Smooth muscle cell (in vitro differentiated cells): ENCODE data around the gene NGEF. TPM values are rescaled to one million over a fixed set of nuclear protein-coding genes. Genes with fewer than 3 reads are reported as not detected.
A peak's percentile ranks its signal among the peaks of the same experiment; 100 is the strongest.

Source experiments
- DNase-seq: peaks from one replicate; lab custom pipeline; 2025; ENCODE audit not compliant: unreplicated experiment; lab: John Stamatoyannopoulos, UW
- H2AFZ ChIP-seq: fragments of 200-600 bp; sonication (generic); 2 replicates; pipeline ENCODE4 v1.6.0; 2016; ENCODE audit warnings: antibody characterized with exemption, low read depth, mild to moderate bottlenecking
- H3F3A ChIP-seq: fragments of 200-600 bp; sonication (generic); 2 replicates; pipeline ENCODE4 v1.6.0; 2017; ENCODE audit warnings: antibody characterized with exemption, low read depth
- H3K27ac ChIP-seq: fragments of 200-600 bp; sonication (generic); 2 replicates; pipeline ENCODE4 v1.5.1; 2016; ENCODE audit warnings: low read depth, mild to moderate bottlenecking
- H3K27me3 ChIP-seq: fragments of 200-600 bp; sonication (generic); 2 replicates; pipeline ENCODE4 v1.6.1; 2016; ENCODE audit warnings: low read depth, mild to moderate bottlenecking
- H3K36me3 ChIP-seq: fragments of 200-600 bp; sonication (generic); 2 replicates; pipeline ENCODE4 v1.5.1; 2016; ENCODE audit warnings: low read depth
- H3K4me1 ChIP-seq: fragments of 200-600 bp; sonication (generic); 2 replicates; pipeline ENCODE4 v1.5.1; 2016; ENCODE audit warnings: low read depth
- H3K4me2 ChIP-seq: fragments of 200-600 bp; sonication (generic); 2 replicates; pipeline ENCODE4 v1.6.0; 2016; ENCODE audit warnings: mild to moderate bottlenecking
- H3K4me3 ChIP-seq: fragments of 200-600 bp; sonication (generic); 2 replicates; pipeline ENCODE4 v1.5.1; 2016; ENCODE audit warnings: mild to moderate bottlenecking
- H3K79me2 ChIP-seq: fragments of 200-600 bp; sonication (generic); 2 replicates; pipeline ENCODE4 v1.6.0; 2016; ENCODE audit warnings: low read depth, mild to moderate bottlenecking
- H3K9ac ChIP-seq: fragments of 200-600 bp; sonication (generic); 2 replicates; pipeline ENCODE4 v1.6.0; 2016; ENCODE audit warnings: low read depth
- H3K9me3 ChIP-seq: fragments of 200-600 bp; sonication (generic); replicated peaks from 2 replicates; pipeline ENCODE4 v1.5.1; 2016; ENCODE audit warnings: low read depth
- H4K20me1 ChIP-seq: fragments of 200-600 bp; sonication (generic); 2 replicates; pipeline ENCODE4 v1.6.0; 2016; ENCODE audit warnings: low read depth
- WGBS: methylation state at CpG from one replicate; pipeline ENCODE4 v1.1.7; 2016; ENCODE audit warnings: low lambda C conversion rate; 5-methylcytosine and 5-hydroxymethylcytosine counted together
- polyA plus RNA-seq: library from polyadenylated mRNA; unstranded; fragments of >200 nt; fragmentation: Nextera tagmentation; extraction: Ambion mirVana; gene quantifications from 2 replicates; pipeline ENCODE4 v1.2.1, GENCODE V29; 2016
- total RNA-seq: library from RNA; depleted of rRNA; stranded (reverse); fragments of >200 nt; gene quantifications from 2 replicates; pipeline ENCODE4 v1.2.3, GENCODE V29; 2014
- TF ChIP-seq, protein P1 (sequence below): fragments of 200-600 bp; sonication (generic); IDR thresholded peaks from 2 replicates; pipeline ENCODE4 v1.5.1; 2017; ENCODE audit warnings: borderline replicate concordance, mild to moderate bottlenecking, antibody characterized with exemption; ENCODE audit not compliant: insufficient read depth, poor library complexity, severe bottlenecking

NGEF gene
- total and polyA plus RNA-seq, 2 experiments from 2014 or later = 0.09 TPM; not detected in 1

DNA sequence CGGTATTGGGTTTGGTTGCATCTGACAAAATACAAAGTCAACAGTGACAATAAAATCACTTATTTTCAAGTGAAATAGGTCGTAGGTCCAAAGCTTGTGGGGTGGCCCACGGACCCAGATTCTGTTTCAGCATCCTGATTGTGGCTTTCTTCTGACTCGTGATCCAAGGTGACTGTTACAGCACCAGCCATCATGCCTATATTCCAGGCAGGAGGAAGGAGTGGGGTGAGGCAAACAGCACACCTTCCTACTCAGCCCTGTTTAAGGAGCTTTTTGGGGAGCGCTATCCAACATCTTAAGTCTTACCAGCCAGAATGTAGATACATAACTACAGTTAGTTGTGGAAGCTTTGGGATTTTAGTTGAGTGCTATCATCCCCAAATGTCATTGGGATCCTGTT is 151.7 kb downstream of the NGEF start:
- no peak overlapping the region for H3K27ac ChIP-seq
- H3K36me3 ChIP-seq = peaks cover 5% of the 10 kb centered on the region
- H3K4me2 ChIP-seq = no peak overlapping the region
- no peaks in the 10 kb centered on the region for H3K4me1 ChIP-seq
- H3K27me3 ChIP-seq = no peaks in the 10 kb centered on the region
- H2AFZ ChIP-seq = no peak overlapping the region
- TF ChIP-seq, protein P1, sequence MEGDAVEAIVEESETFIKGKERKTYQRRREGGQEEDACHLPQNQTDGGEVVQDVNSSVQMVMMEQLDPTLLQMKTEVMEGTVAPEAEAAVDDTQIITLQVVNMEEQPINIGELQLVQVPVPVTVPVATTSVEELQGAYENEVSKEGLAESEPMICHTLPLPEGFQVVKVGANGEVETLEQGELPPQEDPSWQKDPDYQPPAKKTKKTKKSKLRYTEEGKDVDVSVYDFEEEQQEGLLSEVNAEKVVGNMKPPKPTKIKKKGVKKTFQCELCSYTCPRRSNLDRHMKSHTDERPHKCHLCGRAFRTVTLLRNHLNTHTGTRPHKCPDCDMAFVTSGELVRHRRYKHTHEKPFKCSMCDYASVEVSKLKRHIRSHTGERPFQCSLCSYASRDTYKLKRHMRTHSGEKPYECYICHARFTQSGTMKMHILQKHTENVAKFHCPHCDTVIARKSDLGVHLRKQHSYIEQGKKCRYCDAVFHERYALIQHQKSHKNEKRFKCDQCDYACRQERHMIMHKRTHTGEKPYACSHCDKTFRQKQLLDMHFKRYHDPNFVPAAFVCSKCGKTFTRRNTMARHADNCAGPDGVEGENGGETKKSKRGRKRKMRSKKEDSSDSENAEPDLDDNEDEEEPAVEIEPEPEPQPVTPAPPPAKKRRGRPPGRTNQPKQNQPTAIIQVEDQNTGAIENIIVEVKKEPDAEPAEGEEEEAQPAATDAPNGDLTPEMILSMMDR = no peak
- H3K4me3 ChIP-seq = no peak overlapping the region
- H3K79me2 ChIP-seq = no peaks in the 10 kb centered on the region
- no peak overlapping the region for H3K9ac ChIP-seq
- DNase-seq = no peak
- H3F3A ChIP-seq = no peaks in the 10 kb centered on the region
- no peaks in the 10 kb centered on the region for H3K9me3 ChIP-seq
- WGBS = 98% methylated on average over 5 of the region's 5 CpGs
- no peaks in the 10 kb centered on the region for H4K20me1 ChIP-seq

DNA sequence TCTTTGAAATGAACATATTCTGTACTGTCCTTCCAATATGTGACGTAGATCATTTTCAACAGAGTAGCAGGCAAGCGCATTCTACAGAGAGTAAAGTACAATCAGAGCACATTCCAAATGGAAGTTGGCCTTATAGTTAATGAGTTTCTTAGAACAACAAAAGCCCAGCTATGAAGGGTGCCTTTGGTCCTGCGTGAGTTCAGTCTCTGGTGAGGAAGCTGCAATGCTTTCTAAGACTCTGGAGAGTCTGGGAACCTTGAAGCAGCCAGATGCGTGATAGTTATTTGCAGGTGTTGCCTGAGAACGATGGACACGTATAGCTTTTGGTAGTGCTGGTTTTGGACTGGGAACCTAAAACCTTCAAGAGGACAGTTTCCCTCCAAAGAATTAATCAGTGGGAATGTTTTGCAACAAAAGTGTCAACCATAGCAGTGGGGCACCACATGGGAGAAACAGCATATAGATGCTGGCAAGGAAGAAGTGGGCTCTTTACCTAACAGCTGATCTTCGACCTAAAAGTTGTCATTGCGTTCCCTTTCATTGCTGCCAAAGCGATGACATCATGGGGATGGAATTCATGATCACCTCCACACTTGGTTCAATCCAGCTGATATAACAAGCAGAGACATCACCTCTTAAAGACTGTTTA is 152.3 kb downstream of the NGEF start:
- Histone ChIP-seq H3K79me2 (no peaks in the 10 kb centered on the region), H3F3A (no peaks in the 10 kb centered on the region), H3K27me3 (no peaks in the 10 kb centered on the region), H2AFZ (no peak overlapping the region), H3K9ac (no peak overlapping the region), H3K9me3 (no peaks in the 10 kb centered on the region), H4K20me1 (no peaks in the 10 kb centered on the region), H3K4me2 (no peak overlapping the region), H3K4me1 (no peaks in the 10 kb centered on the region), H3K27ac (no peak overlapping the region), H3K36me3 (peaks cover 5% of the 10 kb centered on the region), H3K4me3 (no peak overlapping the region)
- WGBS = 97% methylated on average over 9 of the region's 9 CpGs
- TF ChIP-seq, protein P1 = no peak
- no peak for DNase-seq

DNA sequence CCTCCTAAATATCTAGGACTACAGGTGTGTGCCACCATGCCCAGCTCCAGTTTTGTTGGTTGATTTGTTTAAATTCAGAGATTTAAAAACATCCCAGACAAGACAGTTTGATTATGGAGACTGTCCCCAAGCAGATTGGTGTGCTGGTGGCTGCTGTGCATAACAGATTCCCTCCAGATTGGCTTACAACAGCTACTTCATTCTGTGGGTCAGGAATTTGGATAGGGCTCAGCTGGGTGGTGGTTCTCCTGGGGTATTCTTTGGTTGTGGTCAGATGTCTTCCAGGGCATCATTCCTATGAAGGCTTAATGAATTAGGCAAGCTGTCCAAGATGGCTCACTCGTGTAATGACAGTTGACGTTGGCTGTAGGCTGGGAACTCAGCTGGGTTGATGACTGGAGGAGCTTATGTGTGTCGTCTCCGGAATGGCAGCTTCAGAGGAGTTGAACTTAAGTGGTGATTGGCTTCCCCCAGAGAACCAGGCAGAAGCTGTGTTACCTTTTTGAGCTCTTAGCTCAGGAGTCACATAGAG is 153.6 kb downstream of the NGEF start:
- no peaks in the 10 kb centered on the region for H3K4me1 ChIP-seq
- H3K27me3 ChIP-seq = no peaks in the 10 kb centered on the region
- no peaks in the 10 kb centered on the region for H3K9me3 ChIP-seq
- no peaks in the 10 kb centered on the region for H3K79me2 ChIP-seq
- no peak for DNase-seq
- H3K36me3 ChIP-seq = peaks cover 5% of the 10 kb centered on the region
- H3K4me3 ChIP-seq = no peak overlapping the region
- 95% methylated on average over 4 of the region's 4 CpGs for WGBS
- H3K9ac ChIP-seq = no peak overlapping the region
- no peak overlapping the region for H3K4me2 ChIP-seq
- TF ChIP-seq, protein P1 = no peak
- no peaks in the 10 kb centered on the region for H3F3A ChIP-seq
- no peak overlapping the region for H3K27ac ChIP-seq
- no peaks in the 10 kb centered on the region for H4K20me1 ChIP-seq
- no peak overlapping the region for H2AFZ ChIP-seq

DNA sequence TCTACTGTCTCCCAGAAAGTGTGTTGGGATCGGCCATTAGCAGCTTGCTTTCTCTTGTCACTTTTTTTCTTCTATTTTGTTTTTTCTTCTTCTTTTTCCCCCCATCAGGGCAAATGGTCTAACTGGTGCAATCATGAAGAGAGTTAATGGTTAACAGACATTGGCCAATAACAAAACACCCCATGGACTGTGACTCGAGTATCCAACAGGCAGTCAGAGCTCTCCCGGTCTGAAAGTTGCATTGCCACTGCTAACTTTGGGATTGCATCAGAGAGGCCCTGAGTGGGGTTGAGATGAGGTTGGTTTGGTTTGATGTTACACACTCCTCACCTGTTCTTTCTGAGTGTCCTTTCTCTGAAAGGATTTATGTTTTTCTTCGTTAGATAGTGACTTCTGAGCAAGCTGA is 155.9 kb downstream of the NGEF start:
- peaks cover 8% of the 10 kb centered on the region for H4K20me1 ChIP-seq
- peak overlapping the region; percentile 36 for H3K27ac ChIP-seq
- no peaks in the 10 kb centered on the region for H3K79me2 ChIP-seq
- TF ChIP-seq, protein P1 = no peak
- H3K4me2 ChIP-seq = no peak overlapping the region
- no peak for DNase-seq
- peaks cover 4% of the 10 kb centered on the region for H3K4me1 ChIP-seq
- H3K36me3 ChIP-seq = peaks cover 5% of the 10 kb centered on the region
- H3K9me3 ChIP-seq = no peaks in the 10 kb centered on the region
- no peak overlapping the region for H2AFZ ChIP-seq
- no peaks in the 10 kb centered on the region for H3K27me3 ChIP-seq
- 68% methylated on average over 4 of the region's 4 CpGs for WGBS
- H3K4me3 ChIP-seq = no peak overlapping the region
- H3F3A ChIP-seq = peaks cover 5% of the 10 kb centered on the region
- H3K9ac ChIP-seq = no peak overlapping the region
